AG04450 (cell line): Measurements from ENCODE around the gene TEPSIN. TPM values are rescaled to one million over a fixed set of nuclear protein-coding genes. Genes with fewer than 3 reads are reported as not detected.

Experiments used
- CTCF ChIA-PET: fragments of 300-600, 350-600 bp; formaldehyde crosslinking; extraction: SDS; loops from one replicate; lab custom pipeline; 2022; ENCODE audit warnings: antibody characterized with exemption, inconsistent platforms; lab: Charles Lee
- POLR2A ChIA-PET: fragments of 350-600 bp; formaldehyde crosslinking; extraction: SDS; loops from one replicate; lab custom pipeline; 2021; ENCODE audit warnings: antibody characterized with exemption, inconsistent platforms; lab: Yijun Ruan, JAX
- DNase-seq: peaks from one replicate; pipeline ENCODE4 v3.0.0-alpha.2; 2011; ENCODE audit warnings: low read depth, low spot score
- H3K27ac ChIP-seq: one replicate; pipeline ENCODE4 v1.5.1; 2012; ENCODE audit warnings: low read depth, low read length, control low read depth
- H3K27me3 ChIP-seq: one replicate; pipeline ENCODE4 v1.6.0; 2012; ENCODE audit warnings: low read length; ENCODE audit not compliant: control insufficient read depth, insufficient read depth
- H3K4me3 ChIP-seq: 2 replicates; pipeline ENCODE4 v1.5.1; 2011; ENCODE audit warnings: mild to moderate bottlenecking, low read depth, low read length, control low read depth
- H3K9me3 ChIP-seq: 2 replicates; pipeline ENCODE4 v1.5.1; 2012; ENCODE audit warnings: low read length; ENCODE audit not compliant: control insufficient read depth, insufficient read depth
- polyA plus RNA-seq: library from polyadenylated mRNA; depleted of rRNA; stranded (reverse); fragments of >200 nt; gene quantifications from 2 replicates; pipeline ENCODE4 v1.2.3, GENCODE V29; 2011
- TF ChIP-seq, protein P1 (sequence below): IDR thresholded peaks from 2 replicates; pipeline ENCODE4 v1.5.1; 2011; ENCODE audit warnings: low read depth, low read length, control low read depth, inconsistent platforms

TEPSIN gene
- polyA plus RNA-seq, 1 experiment: 7.5 TPM

GRCh38 chr17:81189670-81190530, 49.0 kb downstream of the TEPSIN start:
- DNase-seq: no peak
- no peaks in the 10 kb centered on the region for H3K27me3 ChIP-seq
- H3K4me3 ChIP-seq: no peak overlapping the region
- H3K27ac ChIP-seq: no peak overlapping the region
- TF ChIP-seq, protein P1, sequence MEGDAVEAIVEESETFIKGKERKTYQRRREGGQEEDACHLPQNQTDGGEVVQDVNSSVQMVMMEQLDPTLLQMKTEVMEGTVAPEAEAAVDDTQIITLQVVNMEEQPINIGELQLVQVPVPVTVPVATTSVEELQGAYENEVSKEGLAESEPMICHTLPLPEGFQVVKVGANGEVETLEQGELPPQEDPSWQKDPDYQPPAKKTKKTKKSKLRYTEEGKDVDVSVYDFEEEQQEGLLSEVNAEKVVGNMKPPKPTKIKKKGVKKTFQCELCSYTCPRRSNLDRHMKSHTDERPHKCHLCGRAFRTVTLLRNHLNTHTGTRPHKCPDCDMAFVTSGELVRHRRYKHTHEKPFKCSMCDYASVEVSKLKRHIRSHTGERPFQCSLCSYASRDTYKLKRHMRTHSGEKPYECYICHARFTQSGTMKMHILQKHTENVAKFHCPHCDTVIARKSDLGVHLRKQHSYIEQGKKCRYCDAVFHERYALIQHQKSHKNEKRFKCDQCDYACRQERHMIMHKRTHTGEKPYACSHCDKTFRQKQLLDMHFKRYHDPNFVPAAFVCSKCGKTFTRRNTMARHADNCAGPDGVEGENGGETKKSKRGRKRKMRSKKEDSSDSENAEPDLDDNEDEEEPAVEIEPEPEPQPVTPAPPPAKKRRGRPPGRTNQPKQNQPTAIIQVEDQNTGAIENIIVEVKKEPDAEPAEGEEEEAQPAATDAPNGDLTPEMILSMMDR: no peak
- H3K9me3 ChIP-seq: no peaks in the 10 kb centered on the region; the same call in 1 of the 2 replicates
- CTCF ChIA-PET: interaction anchor here (2.0 kb wide), 1 partner anchor 11 kb away, joined by 6 read pairs; no protein-coding TSS in a partner anchor
- POLR2A ChIA-PET: no interaction called here

GRCh38 chr17:81189016-81189415, 49.8 kb downstream of the TEPSIN start:
- no peak overlapping the region for H3K27ac ChIP-seq
- peaks cover 6% of the 10 kb centered on the region for H3K27me3 ChIP-seq
- POLR2A ChIA-PET: no interaction called here
- no peak for DNase-seq
- H3K4me3 ChIP-seq: no peak overlapping the region
- CTCF ChIA-PET: no interaction called here
- peaks cover 2% of the 10 kb centered on the region; the same call in 1 of the 2 replicates for H3K9me3 ChIP-seq
- TF ChIP-seq, protein P1: no peak

GRCh38 chr17:81188491-81188840, 50.4 kb downstream of the TEPSIN start:
- H3K27ac ChIP-seq: no peak overlapping the region
- TF ChIP-seq, protein P1: no peak
- CTCF ChIA-PET: no interaction called here
- POLR2A ChIA-PET: no interaction called here
- peaks cover 8% of the 10 kb centered on the region for H3K27me3 ChIP-seq
- DNase-seq: no peak
- no peak overlapping the region for H3K4me3 ChIP-seq
- peaks cover 7% of the 10 kb centered on the region; the same call in 1 of the 2 replicates for H3K9me3 ChIP-seq

DNA sequence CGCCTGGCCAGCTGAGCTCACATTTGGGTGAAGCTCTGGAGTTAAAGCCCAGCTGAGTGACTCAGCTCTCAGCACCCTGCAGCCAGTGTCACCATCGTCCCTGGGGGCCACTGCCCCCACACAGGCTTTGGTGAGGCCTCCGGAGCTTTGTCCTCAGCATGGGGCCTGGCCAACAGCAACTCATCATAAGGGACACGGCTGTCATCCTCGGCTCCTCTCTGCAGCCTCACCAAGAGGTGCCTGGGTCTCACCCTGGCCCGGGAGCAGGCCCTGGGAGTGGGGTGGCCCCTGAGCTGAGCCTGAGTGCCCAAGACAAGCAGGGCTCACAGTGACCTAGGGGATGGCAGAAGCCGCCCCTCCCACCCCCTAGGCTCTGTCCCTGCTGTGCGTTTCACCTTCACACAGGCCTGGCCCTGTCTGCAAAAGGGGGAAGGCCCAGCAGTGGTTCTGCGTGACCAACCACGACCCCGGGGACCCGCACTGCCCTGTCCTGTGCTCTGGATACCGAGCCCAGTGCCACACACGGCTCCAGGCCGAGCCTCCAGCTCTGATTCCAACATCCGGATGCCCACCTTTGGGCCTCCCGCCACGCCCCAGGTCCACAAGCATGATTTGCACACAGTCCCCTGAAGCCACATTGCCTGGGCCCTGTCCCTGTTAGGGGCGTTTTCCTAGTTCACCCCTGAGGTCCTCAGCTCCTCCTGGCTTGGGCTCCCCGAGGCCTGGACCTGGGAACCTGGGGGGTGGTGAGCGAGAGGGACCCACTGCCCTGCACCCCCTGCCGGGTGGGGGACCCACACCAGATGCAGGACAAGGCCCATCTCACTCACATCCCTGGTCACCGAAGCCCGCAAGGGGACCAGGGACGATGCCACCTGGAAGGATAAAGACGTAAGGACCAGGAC, 51.0 kb downstream of the TEPSIN start:
- Histone ChIP-seq H3K27ac (no peak overlapping the region), H3K27me3 (peaks cover 8% of the 10 kb centered on the region), H3K9me3 (peaks cover 7% of the 10 kb centered on the region; the same call in 1 of the 2 replicates), H3K4me3 (no peak overlapping the region)
- DNase-seq: no peak
- POLR2A ChIA-PET: no interaction called here
- TF ChIP-seq, protein P1: no peak
- CTCF ChIA-PET: no interaction called here

DNA sequence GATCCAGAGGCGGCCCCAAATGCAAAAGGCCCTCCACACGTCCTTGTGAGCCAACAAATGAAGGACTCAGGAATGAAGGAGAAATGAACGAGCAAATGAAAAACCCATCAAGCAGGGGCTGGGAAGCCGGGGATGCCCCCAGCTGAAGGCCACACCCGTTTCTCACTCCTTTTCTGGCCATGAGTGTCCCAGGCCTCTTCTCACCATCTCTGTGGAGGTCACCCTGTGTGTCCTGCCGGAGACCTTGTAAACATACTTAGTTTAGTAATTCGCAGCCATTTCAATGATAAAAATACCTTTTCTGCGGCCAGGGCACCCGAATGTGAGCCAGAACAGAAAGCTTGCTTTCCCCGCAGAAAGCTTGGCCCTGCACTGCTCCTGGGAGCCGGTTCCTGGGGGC, 51.7 kb downstream of the TEPSIN start:
- CTCF ChIA-PET: no interaction called here
- POLR2A ChIA-PET: no interaction called here
- TF ChIP-seq, protein P1: no peak
- no peak overlapping the region for H3K27ac ChIP-seq
- H3K27me3 ChIP-seq: peaks cover 8% of the 10 kb centered on the region
- no peak overlapping the region for H3K4me3 ChIP-seq
- DNase-seq: no peak
- peaks cover 7% of the 10 kb centered on the region; the same call in 1 of the 2 replicates for H3K9me3 ChIP-seq
